ENCODE measurements around the gene VEZT. TPM values are rescaled to one million over a fixed set of nuclear protein-coding genes. Genes with fewer than 3 reads are reported as not detected.
A peak's percentile ranks its signal among the peaks of the same experiment; 100 is the strongest.

The VEZT gene
- total and polyA plus RNA-seq, 9 of the 15 experiments (the other 6 are each of a cell fraction or from before 2014, with no cell fraction given), result 16.1 to 61.5 (median 32.6) TPM

DNA sequence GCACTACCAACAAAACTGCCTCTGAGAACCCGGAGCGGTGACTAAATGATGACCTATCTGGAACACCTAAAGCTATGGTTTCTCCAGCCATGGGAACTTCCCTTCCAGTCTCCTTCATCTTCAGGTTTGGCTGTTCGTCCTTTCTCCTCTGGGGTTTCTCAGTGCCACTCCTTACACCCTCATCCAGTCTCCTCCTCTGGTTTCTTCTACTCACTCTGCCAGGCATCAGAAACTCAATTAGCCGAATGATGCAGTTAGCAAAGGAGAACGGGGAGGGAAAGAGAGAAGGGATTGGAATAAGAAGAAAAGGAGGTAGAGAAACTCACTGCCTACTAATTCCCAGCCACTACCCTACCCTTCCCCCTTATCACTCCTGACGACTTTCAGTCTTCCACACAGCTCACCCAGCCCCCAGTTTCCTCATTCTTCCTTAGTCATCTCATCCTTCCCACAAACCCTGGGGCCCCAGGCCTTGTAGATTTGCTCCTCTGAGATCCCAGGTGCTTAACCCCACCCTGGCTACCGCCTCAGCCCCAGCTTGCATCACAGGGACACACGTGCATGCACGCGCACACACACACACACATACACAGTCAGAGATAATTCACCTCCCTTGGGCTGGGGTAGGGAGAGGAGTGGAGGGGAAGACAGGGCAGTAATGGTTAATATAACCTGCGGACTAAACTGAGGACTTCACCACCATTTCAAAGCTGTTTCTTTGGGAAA is 13.3 kb upstream of the VEZT start (continued):
- TF ChIP-seq, protein P1, sequence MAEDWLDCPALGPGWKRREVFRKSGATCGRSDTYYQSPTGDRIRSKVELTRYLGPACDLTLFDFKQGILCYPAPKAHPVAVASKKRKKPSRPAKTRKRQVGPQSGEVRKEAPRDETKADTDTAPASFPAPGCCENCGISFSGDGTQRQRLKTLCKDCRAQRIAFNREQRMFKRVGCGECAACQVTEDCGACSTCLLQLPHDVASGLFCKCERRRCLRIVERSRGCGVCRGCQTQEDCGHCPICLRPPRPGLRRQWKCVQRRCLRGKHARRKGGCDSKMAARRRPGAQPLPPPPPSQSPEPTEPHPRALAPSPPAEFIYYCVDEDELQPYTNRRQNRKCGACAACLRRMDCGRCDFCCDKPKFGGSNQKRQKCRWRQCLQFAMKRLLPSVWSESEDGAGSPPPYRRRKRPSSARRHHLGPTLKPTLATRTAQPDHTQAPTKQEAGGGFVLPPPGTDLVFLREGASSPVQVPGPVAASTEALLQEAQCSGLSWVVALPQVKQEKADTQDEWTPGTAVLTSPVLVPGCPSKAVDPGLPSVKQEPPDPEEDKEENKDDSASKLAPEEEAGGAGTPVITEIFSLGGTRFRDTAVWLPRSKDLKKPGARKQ (CRISPR knock-in tag; IDR thresholded peaks at IDR 0.05), result no peak
- TF ChIP-seq, protein P2, sequence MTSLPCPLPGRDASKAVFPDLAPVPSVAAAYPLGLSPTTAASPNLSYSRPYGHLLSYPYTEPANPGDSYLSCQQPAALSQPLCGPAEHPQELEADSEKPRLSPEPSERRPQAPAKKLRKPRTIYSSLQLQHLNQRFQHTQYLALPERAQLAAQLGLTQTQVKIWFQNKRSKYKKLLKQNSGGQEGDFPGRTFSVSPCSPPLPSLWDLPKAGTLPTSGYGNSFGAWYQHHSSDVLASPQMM (CRISPR knock-in tag; IDR thresholded peaks at IDR 0.05), result no peak
- TF ChIP-seq ZNF551 (CRISPR knock-in tag; IDR thresholded peaks at IDR 0.05), result no peak
- TF ChIP-seq, protein P3, sequence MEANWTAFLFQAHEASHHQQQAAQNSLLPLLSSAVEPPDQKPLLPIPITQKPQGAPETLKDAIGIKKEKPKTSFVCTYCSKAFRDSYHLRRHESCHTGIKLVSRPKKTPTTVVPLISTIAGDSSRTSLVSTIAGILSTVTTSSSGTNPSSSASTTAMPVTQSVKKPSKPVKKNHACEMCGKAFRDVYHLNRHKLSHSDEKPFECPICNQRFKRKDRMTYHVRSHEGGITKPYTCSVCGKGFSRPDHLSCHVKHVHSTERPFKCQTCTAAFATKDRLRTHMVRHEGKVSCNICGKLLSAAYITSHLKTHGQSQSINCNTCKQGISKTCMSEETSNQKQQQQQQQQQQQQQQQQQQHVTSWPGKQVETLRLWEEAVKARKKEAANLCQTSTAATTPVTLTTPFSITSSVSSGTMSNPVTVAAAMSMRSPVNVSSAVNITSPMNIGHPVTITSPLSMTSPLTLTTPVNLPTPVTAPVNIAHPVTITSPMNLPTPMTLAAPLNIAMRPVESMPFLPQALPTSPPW (CRISPR knock-in tag; IDR thresholded peaks at IDR 0.05), result peak; percentile 73
- no peak for TF ChIP-seq RBM25 (IDR thresholded peaks at IDR 0.05; ENCODE audit: low read depth, low read length, severe bottlenecking)
- TF ChIP-seq POLR2H (tag; IDR thresholded peaks at IDR 0.05; ENCODE audit: low read depth), result no peak; the same call in none of the 2 replicates
- peak; percentile 80 for TF ChIP-seq MAFK (IDR thresholded peaks at IDR 0.05; ENCODE audit: low read length)
- no peak for TF ChIP-seq U2AF2 (optimal IDR thresholded peaks at IDR 0.05; ENCODE audit: low read depth, low read length)
- no peak for TF ChIP-seq PURB (CRISPR knock-in tag; IDR thresholded peaks at IDR 0.05; ENCODE audit: low read depth)
- TF ChIP-seq, protein P4, sequence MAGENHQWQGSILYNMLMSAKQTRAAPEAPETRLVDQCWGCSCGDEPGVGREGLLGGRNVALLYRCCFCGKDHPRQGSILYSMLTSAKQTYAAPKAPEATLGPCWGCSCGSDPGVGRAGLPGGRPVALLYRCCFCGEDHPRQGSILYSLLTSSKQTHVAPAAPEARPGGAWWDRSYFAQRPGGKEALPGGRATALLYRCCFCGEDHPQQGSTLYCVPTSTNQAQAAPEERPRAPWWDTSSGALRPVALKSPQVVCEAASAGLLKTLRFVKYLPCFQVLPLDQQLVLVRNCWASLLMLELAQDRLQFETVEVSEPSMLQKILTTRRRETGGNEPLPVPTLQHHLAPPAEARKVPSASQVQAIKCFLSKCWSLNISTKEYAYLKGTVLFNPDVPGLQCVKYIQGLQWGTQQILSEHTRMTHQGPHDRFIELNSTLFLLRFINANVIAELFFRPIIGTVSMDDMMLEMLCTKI (IDR thresholded peaks at IDR 0.05; ENCODE audit: partially characterized antibody), result no peak
- no peak for TF ChIP-seq KLF10 (CRISPR knock-in tag; IDR thresholded peaks at IDR 0.05)
- TF ChIP-seq RNF2 (IDR thresholded peaks at IDR 0.05), result peak; percentile 52; the same call in 1 of the 2 replicates
- TF ChIP-seq ZNF253 (CRISPR knock-in tag; conservative IDR thresholded peaks at IDR 0.05), result no peak
- TF ChIP-seq, protein P5, sequence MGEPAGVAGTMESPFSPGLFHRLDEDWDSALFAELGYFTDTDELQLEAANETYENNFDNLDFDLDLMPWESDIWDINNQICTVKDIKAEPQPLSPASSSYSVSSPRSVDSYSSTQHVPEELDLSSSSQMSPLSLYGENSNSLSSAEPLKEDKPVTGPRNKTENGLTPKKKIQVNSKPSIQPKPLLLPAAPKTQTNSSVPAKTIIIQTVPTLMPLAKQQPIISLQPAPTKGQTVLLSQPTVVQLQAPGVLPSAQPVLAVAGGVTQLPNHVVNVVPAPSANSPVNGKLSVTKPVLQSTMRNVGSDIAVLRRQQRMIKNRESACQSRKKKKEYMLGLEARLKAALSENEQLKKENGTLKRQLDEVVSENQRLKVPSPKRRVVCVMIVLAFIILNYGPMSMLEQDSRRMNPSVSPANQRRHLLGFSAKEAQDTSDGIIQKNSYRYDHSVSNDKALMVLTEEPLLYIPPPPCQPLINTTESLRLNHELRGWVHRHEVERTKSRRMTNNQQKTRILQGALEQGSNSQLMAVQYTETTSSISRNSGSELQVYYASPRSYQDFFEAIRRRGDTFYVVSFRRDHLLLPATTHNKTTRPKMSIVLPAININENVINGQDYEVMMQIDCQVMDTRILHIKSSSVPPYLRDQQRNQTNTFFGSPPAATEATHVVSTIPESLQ (CRISPR knock-in tag; IDR thresholded peaks at IDR 0.05), result no peak
- TF ChIP-seq ZFX (CRISPR knock-in tag; IDR thresholded peaks at IDR 0.05), result peak; percentile 63
- peak; percentile 40; the same call in 1 of the 2 replicates for TF ChIP-seq GATAD2B (IDR thresholded peaks at IDR 0.05; ENCODE audit: borderline replicate concordance)
- TF ChIP-seq ZNF589 (CRISPR knock-in tag; IDR thresholded peaks at IDR 0.05; ENCODE audit: low read depth), result 0 out of 2 replicates have a peak, but pooled peaks have one; percentile 34

Measured in K562 (cell line).